Left lung (tissue), 10 donors: ENCODE measurements around the gene AFAP1L1. TPM values are rescaled to one million over a fixed set of nuclear protein-coding genes. Genes with fewer than 3 reads are reported as not detected.

Experiments
- ATAC-seq: fragments of 200-7000 bp; cut with Tn5 transposase; one replicate; pipeline ENCODE4 v1.9.1; 2020; ENCODE audit warnings: moderate library complexity
- DNase-seq, 4 donors: peaks; one replicate each; pipeline ENCODE4 v3.0.0-alpha.2; 2013 to 2020
- H3K27ac ChIP-seq, 2 donors: fragments of 200-600 bp; sonication (generic) in 1 of 2; one replicate each; pipeline versions ENCODE4 v1.5.0 to v1.8.0; 2020 to 2021
- H3K27me3 ChIP-seq, 2 donors: fragments of 200-600 bp; sonication (generic) in 1 of 2; one replicate each; pipeline versions ENCODE4 v1.5.0 to v1.8.0; 2020 to 2021
- H3K36me3 ChIP-seq, 2 donors: fragments of 200-600 bp; sonication (generic) in 1 of 2; one replicate each; pipeline versions ENCODE4 v1.5.0 to v1.8.0; 2020 to 2021
- H3K4me1 ChIP-seq, 2 donors: fragments of 200-600 bp; one replicate each; pipeline ENCODE4 v1.8.0; 2021
- H3K4me3 ChIP-seq, 2 donors: fragments of 200-600 bp; sonication (generic) in 1 of 2; one replicate each; pipeline versions ENCODE4 v1.5.0 to v1.8.0; 2020 to 2021; ENCODE audit warnings: mild to moderate bottlenecking in 1 of 2
- H3K9me3 ChIP-seq, 2 donors: fragments of 200-600 bp; sonication (generic) in 1 of 2; one replicate each; pipeline versions ENCODE4 v1.5.0 to v1.8.0; 2020 to 2021
- intact Hi-C, 2 donors: fragments of 100-400 bp; cut with DNase I; formaldehyde crosslinking; loops; one replicate each; pipeline versions ENCODE4 v1.11.2 to v1.14.2; 2022
- polyA plus RNA-seq, 6 donors: library from polyadenylated mRNA; unstranded; fragments of 120-200 nt; gene quantifications; one replicate each; pipeline ENCODE4 v1.2.1, GENCODE V29; 2013; ENCODE audit not compliant: insufficient read length in 6 of 6
- total RNA-seq, 2 donors: library from RNA; stranded (reverse); fragmentation: NEBNext Ultra II Directional; extraction: Animal tissue kit (Norgen Biotek cat#: 25700); gene quantifications; one replicate each; pipeline ENCODE4 v1.2.1, GENCODE V29; 2021
- TF ChIP-seq, protein P1 (sequence below), 2 donors: fragments of 200-600 bp; sonication (generic) in 1 of 2; IDR thresholded peaks; one replicate each; pipeline versions ENCODE4 v1.5.0 to v1.8.0; 2021; ENCODE audit warnings: antibody characterized with exemption in 2 of 2
- donor health status: DM: no; HTN: yes; CAD: no.
- donor health status: DM: no; HTN: no; CAD: no.

The AFAP1L1 gene
- total and polyA plus RNA-seq, 8 donors: 14.2 to 46.6 (median 40.6) TPM

DNA sequence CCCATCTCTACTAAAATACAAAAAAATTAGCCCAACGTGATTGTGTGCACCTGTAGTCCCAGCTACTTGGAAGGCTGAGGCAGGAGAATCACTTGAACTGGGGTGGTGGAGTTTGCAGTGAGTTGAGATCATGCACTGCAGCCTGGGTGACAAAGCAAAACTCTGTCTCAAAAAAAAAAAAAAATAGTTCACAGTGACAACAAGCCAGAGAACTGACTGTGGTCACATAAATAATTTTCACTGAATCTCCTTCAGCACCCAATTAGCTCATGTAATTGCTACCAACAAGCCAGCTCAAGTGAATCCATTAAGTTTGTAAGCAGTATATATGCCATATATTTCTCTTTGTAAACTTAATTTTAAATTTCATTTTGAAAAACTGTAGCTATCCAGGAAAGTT, 14.5 kb upstream of the AFAP1L1 start:
- Histone ChIP-seq H3K9me3 (no peaks in the 10 kb centered on the region), H3K36me3 (no peaks in the 10 kb centered on the region), H3K4me1 (no peaks in the 10 kb centered on the region), H3K27ac (no peak overlapping the region), H3K27me3 (no peaks in the 10 kb centered on the region), H3K4me3 (no peak overlapping the region)
- TF ChIP-seq, protein P1, sequence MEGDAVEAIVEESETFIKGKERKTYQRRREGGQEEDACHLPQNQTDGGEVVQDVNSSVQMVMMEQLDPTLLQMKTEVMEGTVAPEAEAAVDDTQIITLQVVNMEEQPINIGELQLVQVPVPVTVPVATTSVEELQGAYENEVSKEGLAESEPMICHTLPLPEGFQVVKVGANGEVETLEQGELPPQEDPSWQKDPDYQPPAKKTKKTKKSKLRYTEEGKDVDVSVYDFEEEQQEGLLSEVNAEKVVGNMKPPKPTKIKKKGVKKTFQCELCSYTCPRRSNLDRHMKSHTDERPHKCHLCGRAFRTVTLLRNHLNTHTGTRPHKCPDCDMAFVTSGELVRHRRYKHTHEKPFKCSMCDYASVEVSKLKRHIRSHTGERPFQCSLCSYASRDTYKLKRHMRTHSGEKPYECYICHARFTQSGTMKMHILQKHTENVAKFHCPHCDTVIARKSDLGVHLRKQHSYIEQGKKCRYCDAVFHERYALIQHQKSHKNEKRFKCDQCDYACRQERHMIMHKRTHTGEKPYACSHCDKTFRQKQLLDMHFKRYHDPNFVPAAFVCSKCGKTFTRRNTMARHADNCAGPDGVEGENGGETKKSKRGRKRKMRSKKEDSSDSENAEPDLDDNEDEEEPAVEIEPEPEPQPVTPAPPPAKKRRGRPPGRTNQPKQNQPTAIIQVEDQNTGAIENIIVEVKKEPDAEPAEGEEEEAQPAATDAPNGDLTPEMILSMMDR (IDR thresholded peaks at IDR 0.05): no peak
- DNase-seq: no peak
- ATAC-seq: no peak
- intact Hi-C loops: no loop called here

DNA sequence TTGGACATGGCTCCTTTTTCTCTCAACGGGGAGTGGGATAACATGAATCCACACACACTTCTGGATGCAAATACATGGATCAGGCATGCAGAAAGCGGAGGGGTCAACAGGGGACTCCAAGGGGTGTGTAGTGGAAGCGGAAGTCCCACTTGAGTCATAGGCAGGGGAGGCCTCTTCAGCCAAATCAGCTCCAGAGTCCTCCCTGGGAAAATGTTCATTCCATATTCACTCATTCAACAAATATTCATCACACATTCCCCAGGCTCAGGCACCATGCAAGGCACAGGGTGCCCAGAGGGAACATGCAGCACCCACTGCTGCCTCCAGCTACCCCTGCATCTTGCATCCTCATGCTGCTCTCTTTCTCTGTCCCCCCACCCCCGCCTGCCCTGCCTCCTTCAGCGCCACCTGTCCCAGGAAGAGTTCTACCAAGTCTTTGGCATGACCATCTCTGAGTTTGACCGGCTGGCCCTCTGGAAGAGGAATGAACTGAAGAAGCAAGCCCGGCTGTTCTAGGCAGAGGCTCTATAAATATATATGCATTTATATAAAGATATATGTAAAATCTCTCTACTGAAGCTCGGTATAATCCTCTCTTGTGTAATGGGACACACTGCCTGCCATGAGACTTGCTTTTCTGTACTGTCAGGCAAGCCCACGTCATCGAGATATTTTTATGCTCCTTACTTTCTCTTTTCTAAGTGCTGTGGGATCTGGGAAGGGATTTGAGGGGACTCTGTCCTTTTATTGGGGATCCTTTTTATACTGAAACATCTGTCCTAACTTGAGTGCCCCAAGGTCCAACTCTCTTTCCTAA, 13.6 kb upstream of the AFAP1L1 start:
- TF ChIP-seq, protein P1 (IDR thresholded peaks at IDR 0.05): no peak
- Histone ChIP-seq H3K4me3 (no peak overlapping the region), H3K36me3 (no peaks in the 10 kb centered on the region), H3K9me3 (no peaks in the 10 kb centered on the region), H3K27me3 (no peaks in the 10 kb centered on the region), H3K4me1 (no peaks in the 10 kb centered on the region), H3K27ac (no peak overlapping the region)
- DNase-seq: no peak
- no peak for ATAC-seq
- intact Hi-C loops: no loop called here

DNA sequence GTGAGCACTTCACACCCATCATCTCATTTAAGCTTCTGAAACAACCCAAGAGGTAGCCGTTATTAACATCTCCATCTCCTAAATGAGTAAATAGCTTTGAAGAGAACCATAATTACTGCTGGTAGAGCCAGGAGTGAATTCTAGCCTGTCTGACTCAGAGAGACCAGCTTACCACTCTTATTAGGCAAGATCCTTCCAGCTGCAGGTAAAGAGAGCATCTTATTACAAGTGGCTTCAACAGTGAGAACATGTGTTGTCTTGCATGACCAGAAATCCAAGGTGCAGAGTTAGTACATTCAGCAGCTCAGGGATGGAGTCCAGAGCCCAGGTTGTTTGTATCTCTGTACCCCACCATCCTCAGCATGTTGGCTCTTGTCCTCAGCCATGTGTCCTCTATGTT, 10.9 kb upstream of the AFAP1L1 start:
- TF ChIP-seq, protein P1 (IDR thresholded peaks at IDR 0.05): no peak
- DNase-seq: no peak
- Histone ChIP-seq H3K27ac (no peak overlapping the region), H3K4me3 (no peak overlapping the region), H3K27me3 (peaks cover 0 to 3% of the 10 kb centered on the region in 2 donors), H3K36me3 (no peaks in the 10 kb centered on the region), H3K4me1 (no peaks in the 10 kb centered on the region), H3K9me3 (no peaks in the 10 kb centered on the region)
- intact Hi-C loops: no loop called here
- no peak for ATAC-seq

DNA sequence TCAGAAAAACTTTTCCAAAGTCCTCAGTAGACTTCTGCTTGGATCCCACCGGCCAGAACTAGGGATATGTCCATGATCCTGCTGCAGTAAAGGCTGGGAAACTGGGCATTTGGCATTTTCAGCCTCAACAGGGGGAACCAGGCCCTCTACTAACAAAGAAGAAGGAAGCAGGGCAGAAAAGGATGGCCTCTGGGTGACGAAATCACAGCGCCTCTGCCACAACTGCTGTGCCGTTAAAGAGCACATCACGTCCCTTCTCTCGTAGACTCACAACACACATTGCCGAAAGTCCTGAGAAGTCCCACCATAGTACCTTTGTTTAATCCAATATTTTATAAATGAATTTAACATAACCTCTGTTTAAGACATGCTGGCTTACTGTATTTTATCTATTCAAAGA, 10.4 kb upstream of the AFAP1L1 start:
- DNase-seq: no peak
- H3K4me3 ChIP-seq: no peak overlapping the region
- H3K9me3 ChIP-seq: no peaks in the 10 kb centered on the region
- H3K4me1 ChIP-seq: no peaks in the 10 kb centered on the region
- intact Hi-C loops: no loop called here
- H3K27ac ChIP-seq: no peak overlapping the region
- no peaks in the 10 kb centered on the region for H3K36me3 ChIP-seq
- ATAC-seq: no peak
- H3K27me3 ChIP-seq: peaks cover 0 to 3% of the 10 kb centered on the region in 2 donors
- TF ChIP-seq, protein P1 (IDR thresholded peaks at IDR 0.05): no peak

DNA sequence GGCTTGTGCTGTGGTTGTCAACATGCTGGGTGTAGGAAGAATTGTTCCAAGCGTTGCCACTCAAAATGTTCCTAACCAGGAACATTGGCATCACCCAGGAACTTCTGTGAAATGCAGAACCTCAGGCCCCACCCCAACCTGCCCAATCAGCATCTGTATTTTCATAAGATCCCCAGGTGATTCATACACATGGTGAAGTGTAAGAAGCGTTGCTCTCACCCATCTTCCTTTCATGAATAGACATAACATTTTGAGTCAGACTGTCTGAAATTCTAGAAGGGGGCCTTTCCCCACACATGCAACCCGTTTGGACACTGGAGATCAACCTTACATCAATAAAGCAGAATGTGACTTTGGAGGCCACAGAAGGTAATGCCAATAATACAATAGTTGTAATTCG, 9.3 kb upstream of the AFAP1L1 start:
- DNase-seq (no peak), ATAC-seq (no peak)
- no peak overlapping the region for H3K4me3 ChIP-seq
- no peaks in the 10 kb centered on the region for H3K36me3 ChIP-seq
- H3K9me3 ChIP-seq: no peaks in the 10 kb centered on the region
- H3K4me1 ChIP-seq: no peaks in the 10 kb centered on the region
- TF ChIP-seq, protein P1 (IDR thresholded peaks at IDR 0.05): no peak
- H3K27me3 ChIP-seq: peaks cover 0 to 3% of the 10 kb centered on the region in 2 donors
- no peak overlapping the region for H3K27ac ChIP-seq
- intact Hi-C loops: no loop called here
